Neuronal stem cell (in vitro differentiated cells): ENCODE measurements around the gene RALY.

Experiments
- DNase-seq: peaks from one replicate; pipeline ENCODE4 v3.0.0-alpha.2; 2013; ENCODE audit warnings: low spot score
- H2AFZ ChIP-seq: one replicate; pipeline ENCODE4 v1.6.1; 2013; ENCODE audit warnings: mild to moderate bottlenecking, low read length, inconsistent platforms
- H2AK5ac ChIP-seq: 2 replicates; pipeline ENCODE4 v1.6.1; 2013; ENCODE audit warnings: low read depth, mild to moderate bottlenecking, inconsistent platforms, low read length, moderate library complexity, mixed read lengths
- H2BK120ac ChIP-seq: 2 replicates; pipeline ENCODE4 v1.6.1; 2013; ENCODE audit warnings: low read depth, mild to moderate bottlenecking, inconsistent platforms, low read length, moderate library complexity, mixed read lengths
- H2BK12ac ChIP-seq: one replicate; pipeline ENCODE4 v1.6.1; 2013; ENCODE audit warnings: low read length, inconsistent platforms
- H2BK15ac ChIP-seq: 2 replicates; pipeline ENCODE4 v1.6.1; 2013; ENCODE audit warnings: mild to moderate bottlenecking, low read length, inconsistent platforms, mixed read lengths
- H2BK5ac ChIP-seq: one replicate; pipeline ENCODE4 v1.6.1; 2013; ENCODE audit warnings: inconsistent platforms, mild to moderate bottlenecking, low read length, moderate library complexity
- H3K14ac ChIP-seq: one replicate; pipeline ENCODE4 v1.6.1; 2013; ENCODE audit warnings: low read length, inconsistent platforms
- H3K18ac ChIP-seq: 2 replicates; pipeline ENCODE4 v1.6.1; 2013; ENCODE audit warnings: low read length, inconsistent platforms
- H3K23ac ChIP-seq: 2 replicates; pipeline ENCODE4 v1.6.1; 2013; ENCODE audit warnings: low read depth, mild to moderate bottlenecking, mixed read lengths, low read length, inconsistent platforms; ENCODE audit not compliant: poor library complexity
- H3K27ac ChIP-seq: replicated peaks from 3 replicates; pipeline ENCODE4 v1.5.1; 2013; ENCODE audit warnings: low read length, inconsistent platforms
- H3K27me3 ChIP-seq, 3 experiments: 2 replicates each; pipeline ENCODE4 v1.6.1; 2013; ENCODE audit warnings: low read length in 3 of 3, mild to moderate bottlenecking in 2 of 3, inconsistent platforms in 1 of 3, low read depth in 1 of 3, mixed read lengths in 1 of 3, moderate library complexity in 1 of 3; ENCODE audit not compliant: control insufficient read depth in 3 of 3, insufficient read depth in 3 of 3
- H3K36me3 ChIP-seq, 2 donors: replicated peaks in 1 of 2; 2 replicates each; pipeline ENCODE4 v1.6.1; 2013; ENCODE audit warnings: low read length in 2 of 2; ENCODE audit not compliant: control insufficient read depth in 2 of 2, insufficient read depth in 2 of 2
- H3K4ac ChIP-seq: 2 replicates; pipeline ENCODE4 v1.6.1; 2013; ENCODE audit warnings: inconsistent platforms, mild to moderate bottlenecking, low read length, moderate library complexity
- H3K4me1 ChIP-seq, 2 donors: 1 replicate in 1 of 2; 2 replicates in 1 of 2; pipeline ENCODE4 v1.6.1; 2013; ENCODE audit warnings: low read length in 2 of 2, low read depth in 1 of 2; ENCODE audit not compliant: control insufficient read depth in 2 of 2, insufficient read depth in 1 of 2
- H3K4me2 ChIP-seq: one replicate; pipeline ENCODE4 v1.6.1; 2013; ENCODE audit warnings: mild to moderate bottlenecking, low read length, inconsistent platforms; ENCODE audit not compliant: insufficient read depth, poor library complexity, severe bottlenecking
- H3K4me3 ChIP-seq, 2 donors: 2 replicates each; pipeline ENCODE4 v1.5.1; 2013; ENCODE audit warnings: low read length in 2 of 2, mild to moderate bottlenecking in 2 of 2, inconsistent platforms in 1 of 2, moderate library complexity in 1 of 2
- H3K79me1 ChIP-seq: one replicate; pipeline ENCODE4 v1.6.1; 2013; ENCODE audit warnings: low read depth, mild to moderate bottlenecking, inconsistent platforms, low read length, moderate library complexity
- H3K9ac ChIP-seq: one replicate; pipeline ENCODE4 v1.6.1; 2013; ENCODE audit warnings: mild to moderate bottlenecking, low read depth, low read length, inconsistent platforms; ENCODE audit not compliant: poor library complexity
- H3K9me3 ChIP-seq, 2 donors: replicated peaks in 1 of 2; 2 replicates each; pipeline versions ENCODE3 to v1.6.1; 2013; ENCODE audit warnings: low read length in 2 of 2, mild to moderate bottlenecking in 2 of 2, inconsistent platforms in 1 of 2, low read depth in 1 of 2, mixed read lengths in 1 of 2, moderate library complexity in 1 of 2; ENCODE audit not compliant: control insufficient read depth in 2 of 2, insufficient read depth in 1 of 2
- H4K8ac ChIP-seq: one replicate; pipeline ENCODE4 v1.6.1; 2013; ENCODE audit warnings: low read depth, mild to moderate bottlenecking, inconsistent platforms, low read length, moderate library complexity
- H4K91ac ChIP-seq: one replicate; pipeline ENCODE4 v1.6.1; 2013; ENCODE audit warnings: low read length, low read depth, mild to moderate bottlenecking, inconsistent platforms; ENCODE audit not compliant: poor library complexity
- WGBS, 2 donors: extraction: QIAGEN DNeasy Blood & Tissue Kit; methylation state at CpG; one replicate each; pipeline ENCODE4 v1.1.7; 2013; ENCODE audit warnings: missing lambda C conversion rate in 2 of 2, mixed read lengths in 1 of 2; ENCODE audit not compliant: insufficient read length in 2 of 2, insufficient replicate concordance in 1 of 2; ENCODE audit errors: extremely low coverage in 2 of 2; 5-methylcytosine and 5-hydroxymethylcytosine counted together

Gene RALY

GRCh38 chr20:34072778-34073177, 79.1 kb downstream of the RALY start:
- no peak overlapping the region for H3K14ac ChIP-seq
- peaks cover 2% of the 10 kb centered on the region for H3K79me1 ChIP-seq
- H4K8ac ChIP-seq: no peak overlapping the region
- peaks cover 0 to 2% of the 10 kb centered on the region in 2 donors for H3K4me1 ChIP-seq
- H3K36me3 ChIP-seq: peaks cover 23 to 70% of the 10 kb centered on the region in 2 donors
- WGBS, 2 donors: no CpG with 5 or more reads among the region's 1 CpG
- H3K27me3 ChIP-seq: no peaks in the 10 kb centered on the region
- no peak overlapping the region for H3K4me3 ChIP-seq
- no peaks in the 10 kb centered on the region for H3K9me3 ChIP-seq
- no peak overlapping the region for H3K27ac ChIP-seq
- DNase-seq: no peak
- H2BK120ac ChIP-seq: no peak overlapping the region
- no peak overlapping the region for H2BK12ac ChIP-seq
- no peak overlapping the region for H2BK15ac ChIP-seq
- H2AFZ ChIP-seq: no peak overlapping the region
- no peak overlapping the region for H3K4me2 ChIP-seq
- no peak overlapping the region for H3K23ac ChIP-seq
- no peak overlapping the region for H2BK5ac ChIP-seq
- H3K4ac ChIP-seq: no peak overlapping the region
- H3K9ac ChIP-seq: no peak overlapping the region
- no peak overlapping the region for H3K18ac ChIP-seq
- no peak overlapping the region for H4K91ac ChIP-seq
- H2AK5ac ChIP-seq: no peak overlapping the region

DNA sequence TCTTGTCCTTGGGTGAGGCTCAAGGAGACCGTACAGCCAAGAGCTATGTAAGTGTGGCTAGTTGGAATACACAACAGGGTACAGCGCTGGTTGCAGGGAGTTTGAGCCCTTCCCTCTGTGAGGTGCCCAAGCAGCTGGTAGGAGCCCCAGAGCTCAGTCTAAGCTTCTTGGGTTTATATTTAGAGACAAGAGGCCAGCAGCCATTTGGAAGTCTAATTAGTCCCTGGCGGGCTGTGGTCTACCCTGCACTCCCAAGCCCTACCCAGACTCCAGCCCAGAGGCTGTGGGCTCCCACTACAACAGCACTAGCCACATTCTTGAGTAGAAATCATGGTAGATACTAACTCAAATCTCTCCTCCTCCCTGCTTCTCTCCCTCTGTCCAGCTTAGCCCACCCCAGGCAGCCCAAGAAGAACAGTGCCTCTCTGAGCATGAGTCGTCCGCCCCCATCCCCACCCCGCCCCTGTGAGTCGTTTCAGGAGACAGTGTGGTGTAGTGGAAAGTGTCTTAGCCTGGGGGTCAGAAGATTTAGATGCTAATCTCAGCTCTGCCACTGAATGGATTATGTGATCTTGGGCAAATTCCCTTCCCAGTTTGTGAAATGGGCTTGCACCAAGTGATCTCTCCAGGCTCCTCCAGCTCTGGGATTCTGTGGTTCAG, 80.5 kb downstream of the RALY start:
- H3K79me1 ChIP-seq: peaks cover 4% of the 10 kb centered on the region
- H3K4me3 ChIP-seq: no peak overlapping the region
- DNase-seq: no peak
- H2BK120ac ChIP-seq: no peak overlapping the region
- no peak overlapping the region for H3K27ac ChIP-seq
- no peaks in the 10 kb centered on the region for H3K27me3 ChIP-seq
- H2BK12ac ChIP-seq: no peak overlapping the region
- H3K4me1 ChIP-seq: peaks cover 0 to 2% of the 10 kb centered on the region in 2 donors
- no peak overlapping the region for H4K8ac ChIP-seq
- no peak overlapping the region for H2BK5ac ChIP-seq
- H3K9ac ChIP-seq: no peak overlapping the region
- no peak overlapping the region for H3K14ac ChIP-seq
- no peak overlapping the region for H2AFZ ChIP-seq
- no peak overlapping the region for H3K4ac ChIP-seq
- no peak overlapping the region for H2BK15ac ChIP-seq
- no peak overlapping the region for H3K18ac ChIP-seq
- no CpG with 5 or more reads among the region's 7 CpGs for WGBS, 2 donors
- no peak overlapping the region for H2AK5ac ChIP-seq
- H3K23ac ChIP-seq: no peak overlapping the region
- peaks cover 27 to 82% of the 10 kb centered on the region in 2 donors for H3K36me3 ChIP-seq
- H3K9me3 ChIP-seq: no peaks in the 10 kb centered on the region
- H3K4me2 ChIP-seq: no peak overlapping the region
- H4K91ac ChIP-seq: no peak overlapping the region

DNA sequence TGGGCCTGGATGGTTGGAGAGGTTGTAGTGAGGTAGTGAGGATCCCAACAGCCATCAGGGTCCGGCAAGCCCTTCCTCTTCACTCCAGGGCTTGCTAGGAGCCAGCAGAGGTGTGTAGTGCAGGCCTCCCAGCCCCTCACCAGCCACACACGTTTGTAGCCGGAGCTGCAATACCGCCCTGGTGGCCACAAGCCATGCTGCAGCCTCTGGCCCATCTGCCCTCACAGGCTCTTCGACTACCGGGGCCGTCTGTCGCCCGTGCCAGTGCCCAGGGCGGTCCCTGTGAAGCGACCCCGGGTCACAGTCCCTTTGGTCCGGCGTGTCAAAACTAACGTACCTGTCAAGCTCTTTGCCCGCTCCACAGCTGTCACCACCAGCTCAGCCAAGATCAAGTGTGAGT, 81.9 kb downstream of the RALY start:
- H2AK5ac ChIP-seq: no peak overlapping the region
- no peak overlapping the region for H3K4me2 ChIP-seq
- H3K4ac ChIP-seq: no peak overlapping the region
- no peak overlapping the region for H2BK5ac ChIP-seq
- H3K36me3 ChIP-seq: peaks cover 31 to 96% of the 10 kb centered on the region in 2 donors
- no peak for DNase-seq
- no peak overlapping the region for H4K8ac ChIP-seq
- H2BK12ac ChIP-seq: no peak overlapping the region
- no peak overlapping the region for H3K9ac ChIP-seq
- no peak overlapping the region for H2BK15ac ChIP-seq
- no peak overlapping the region for H2AFZ ChIP-seq
- H4K91ac ChIP-seq: no peak overlapping the region
- WGBS, 2 donors: no CpG with 5 or more reads among the region's 16 CpGs
- no peaks in the 10 kb centered on the region for H3K27me3 ChIP-seq
- H3K79me1 ChIP-seq: peaks cover 4% of the 10 kb centered on the region
- no peak overlapping the region for H3K18ac ChIP-seq
- H3K4me3 ChIP-seq: no peak overlapping the region
- no peak overlapping the region for H3K14ac ChIP-seq
- no peaks in the 10 kb centered on the region for H3K4me1 ChIP-seq
- H3K23ac ChIP-seq: no peak overlapping the region
- no peak overlapping the region for H3K27ac ChIP-seq
- H3K9me3 ChIP-seq: no peaks in the 10 kb centered on the region
- H2BK120ac ChIP-seq: no peak overlapping the region

DNA sequence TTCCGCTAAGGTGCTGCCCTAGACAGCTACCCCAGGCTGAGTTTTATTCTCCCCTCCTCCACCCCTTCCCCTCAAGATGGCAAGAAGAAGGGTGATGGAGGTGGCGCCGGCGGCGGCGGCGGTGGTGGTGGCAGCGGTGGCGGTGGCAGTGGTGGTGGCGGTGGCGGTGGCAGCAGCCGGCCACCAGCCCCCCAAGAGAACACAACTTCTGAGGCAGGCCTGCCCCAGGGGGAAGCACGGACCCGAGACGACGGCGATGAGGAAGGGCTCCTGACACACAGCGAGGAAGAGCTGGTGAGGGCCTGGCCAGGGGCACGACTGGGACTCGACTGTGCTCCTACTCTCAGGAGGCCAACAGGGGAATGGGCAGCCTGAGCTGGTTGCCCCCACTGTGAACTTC, 83.2 kb downstream of the RALY start:
- Histone ChIP-seq H2BK12ac (no peak overlapping the region), H4K91ac (no peak overlapping the region), H3K4ac (no peak overlapping the region), H3K4me2 (no peak overlapping the region), H2BK5ac (no peak overlapping the region), H3K79me1 (peaks cover 4% of the 10 kb centered on the region), H2BK120ac (no peak overlapping the region), H2AFZ (no peak overlapping the region), H2BK15ac (no peak overlapping the region), H4K8ac (no peak overlapping the region), H3K23ac (no peak overlapping the region), H3K9me3 (no peaks in the 10 kb centered on the region), H3K4me1 (no peaks in the 10 kb centered on the region), H3K27me3 (no peaks in the 10 kb centered on the region), H2AK5ac (no peak overlapping the region), H3K18ac (no peak overlapping the region), H3K27ac (no peak overlapping the region), H3K36me3 (peaks cover 33 to 99% of the 10 kb centered on the region in 2 donors), H3K9ac (no peak overlapping the region), H3K14ac (no peak overlapping the region), H3K4me3 (no peak overlapping the region)
- no peak for DNase-seq
- WGBS, 2 donors: no CpG with 5 or more reads among the region's 20 CpGs
